ENCODE results near the gene PDE6B. TPM values are rescaled to one million over a fixed set of nuclear protein-coding genes. Genes with fewer than 3 reads are reported as not detected.
"Not testable (repeated sequence)": the region's sequence is repeated elsewhere in the genome, so short reads cannot be mapped to it uniquely, and the experiment has no call there.

PDE6B gene
- total RNA-seq, 1 donor from 2014 or later = 15.1 TPM

- DNase-seq (ENCODE audit: low spot score) = no peak
Observed at GRCh38 chr4:704198-704891, 79.0 kb downstream of the PDE6B start.

GRCh38 chr4:704971-705277 is 79.6 kb downstream of the PDE6B start:
- no peak for DNase-seq (ENCODE audit: low spot score)

GRCh38 chr4:705278-706082 is 80.1 kb downstream of the PDE6B start, which contains the start of gene PCGF3:
Gene PCGF3, plus strand, starts transcription at chr4:705832. Its CDS starts 27,849 bp downstream, at chr4:733681.
- peak; percentile 98 for DNase-seq (ENCODE audit: low spot score)

- not testable (repeated sequence) for DNase-seq (ENCODE audit: low spot score)
Observed at GRCh38 chr4:706083-706633, 80.8 kb downstream of the PDE6B start.

GRCh38 chr4:706834-707598 is 81.6 kb downstream of the PDE6B start:
- no peak for DNase-seq (ENCODE audit: low spot score)

- DNase-seq (ENCODE audit: low spot score) = no peak
Observed at GRCh38 chr4:707929-708630, 82.7 kb downstream of the PDE6B start.

GRCh38 chr4:708631-708933 is 83.2 kb downstream of the PDE6B start:
- no peak for DNase-seq (ENCODE audit: low spot score)

- no peak for DNase-seq (ENCODE audit: low spot score)
Observed at GRCh38 chr4:709348-709747, 84.0 kb downstream of the PDE6B start.

GRCh38 chr4:710116-710515 is 84.7 kb downstream of the PDE6B start:
- DNase-seq (ENCODE audit: low spot score) = no peak

GRCh38 chr4:710916-711315 is 85.5 kb downstream of the PDE6B start:
- DNase-seq (ENCODE audit: low spot score) = no peak

- DNase-seq (ENCODE audit: low spot score) = no peak
Observed at GRCh38 chr4:712093-712492, 86.7 kb downstream of the PDE6B start.

- DNase-seq (ENCODE audit: low spot score) = no peak
Observed at GRCh38 chr4:712916-713632, 87.7 kb downstream of the PDE6B start.

- no peak for DNase-seq (ENCODE audit: low spot score)
Observed at GRCh38 chr4:714087-714486, 88.7 kb downstream of the PDE6B start.

- no peak for DNase-seq (ENCODE audit: low spot score)
Observed at GRCh38 chr4:717601-718320, 92.4 kb downstream of the PDE6B start.

- DNase-seq (ENCODE audit: low spot score) = no peak
Observed at GRCh38 chr4:718460-718859, 93.1 kb downstream of the PDE6B start.

Other genes with a start within 250 kb of the PDE6B start
- gene ZNF721, start 126.4 kb upstream of the PDE6B start, total RNA-seq = 52.7 TPM
- 102 TPM for gene PIGG, start 126.4 kb upstream of the PDE6B start, total RNA-seq
- not detected for gene TMEM271, start 49.3 kb upstream of the PDE6B start, total RNA-seq
- 317 TPM for gene ATP5ME, start 48.7 kb downstream of the PDE6B start, total RNA-seq
- gene MYL5, start 49.0 kb downstream of the PDE6B start, total RNA-seq = 46.0 TPM
- 8.9 TPM for gene SLC49A3, start 63.6 kb downstream of the PDE6B start, total RNA-seq
- 63.3 TPM for gene PCGF3, start 80.3 kb downstream of the PDE6B start, total RNA-seq
- gene CPLX1, start 200.6 kb downstream of the PDE6B start, total RNA-seq = 6.7 TPM

All from ureter (tissue), 1 donor.